ENCODE data around the gene HS6ST3. TPM values are rescaled to one million over a fixed set of nuclear protein-coding genes. Genes with fewer than 3 reads are reported as not detected.

HS6ST3 gene
- total and polyA plus RNA-seq, 9 of the 15 experiments (the other 6 are each of a cell fraction or from before 2014, with no cell fraction given): not detected

DNA sequence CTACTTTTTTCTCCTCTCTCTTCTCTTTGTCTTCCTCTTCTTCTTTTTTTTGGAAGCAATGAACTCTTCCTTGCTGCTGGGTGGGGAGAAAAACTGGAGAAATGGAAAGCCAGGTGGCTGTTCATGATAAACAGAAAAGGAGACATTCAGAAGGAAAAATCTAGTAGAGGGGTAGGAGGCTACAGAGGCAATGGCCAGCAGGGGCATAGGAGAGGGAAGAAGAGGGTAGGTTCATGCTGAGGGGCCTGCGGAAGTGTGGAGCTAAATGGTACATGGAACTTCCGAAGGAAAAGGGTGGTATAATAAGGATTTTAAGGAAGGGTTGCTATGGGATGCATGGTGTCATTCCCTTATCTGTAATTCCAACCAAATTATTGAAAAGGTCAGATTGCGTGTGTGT lies 17.5 kb upstream of the HS6ST3 start:
- DNase-seq (ENCODE audit: extremely low read depth in 1 of 4, low spot score in 3 of 4): no peak
- H3K4me2 ChIP-seq (ENCODE audit: insufficient read depth, low read length): no peak overlapping the region
- no peaks in the 10 kb centered on the region for H3K4me1 ChIP-seq (replicated peaks in 1 of 2; ENCODE audit: control insufficient read depth in 2 of 2, insufficient read depth in 2 of 2, low read length in 2 of 2)
- H3K79me2 ChIP-seq (ENCODE audit: control insufficient read depth, insufficient read depth, low read length): no peaks in the 10 kb centered on the region
- no TSS peak for BruUV-seq (replicated peaks)
- ChIA-PET CTCF (ENCODE audit: low intra/inter-chr PET ratio) (no interaction called here), POLR2A (no interaction called here)
- no peak overlapping the region for H3K4me3 ChIP-seq
- no peaks in the 10 kb centered on the region for H3K9me1 ChIP-seq (ENCODE audit: control insufficient read depth, insufficient read depth, low read length)
- WGBS (ENCODE audit: insufficient coverage, low coverage, missing lambda C conversion rate): 0% methylated on average over 3 of the region's 3 CpGs
- no peak overlapping the region for H2AFZ ChIP-seq (ENCODE audit: low read depth, low read length)
- no peak overlapping the region for H3K27ac ChIP-seq (ENCODE audit: extremely low read depth, low read depth, low read length)
- no peaks in the 10 kb centered on the region for H3K36me3 ChIP-seq (ENCODE audit: control insufficient read depth, insufficient read depth, low read length)
- ATAC-seq: no peak
- H3K27me3 ChIP-seq (ENCODE audit: control insufficient read depth in 2 of 2, insufficient read depth in 2 of 2, low read length in 2 of 2): no peaks in the 10 kb centered on the region
- no peak overlapping the region for H3K9ac ChIP-seq (ENCODE audit: insufficient read depth in 1 of 2, low read depth in 2 of 2, low read length in 2 of 2)
- no peaks in the 10 kb centered on the region for H4K20me1 ChIP-seq (replicated peaks; ENCODE audit: control insufficient read depth, insufficient read depth, low read length)
- no peaks in the 10 kb centered on the region for H3K9me3 ChIP-seq (replicated peaks; ENCODE audit: control insufficient read depth, insufficient read depth, low read depth, low read length)
- in situ Hi-C loops (cut with MboI): no loop called here
- TF ChIP-seq ZKSCAN3 (CRISPR knock-in tag; IDR thresholded peaks at IDR 0.05): no peak
- no peak for TF ChIP-seq CHCHD3 (CRISPR knock-in tag; IDR thresholded peaks at IDR 0.05)
- TF ChIP-seq RBM17 (IDR thresholded peaks at IDR 0.05; ENCODE audit: borderline replicate concordance, low read depth, low read length): no peak
- TF ChIP-seq ZNF696 (CRISPR knock-in tag; conservative IDR thresholded peaks at IDR 0.05): no peak
- TF ChIP-seq EGR1 (conservative IDR thresholded peaks at IDR 0.05): no peak
- TF ChIP-seq FOXJ2 (tag; IDR thresholded peaks at IDR 0.05): no peak
- TF ChIP-seq KAT8 (IDR thresholded peaks at IDR 0.05; ENCODE audit: low read depth): no peak
- no peak for TF ChIP-seq SMAD2 (IDR thresholded peaks at IDR 0.05; ENCODE audit: low read depth, low read length)
- no peak for TF ChIP-seq KLF6 (CRISPR knock-in tag; IDR thresholded peaks at IDR 0.05; ENCODE audit: borderline replicate concordance)
- no peak for TF ChIP-seq CLOCK (CRISPR knock-in tag; IDR thresholded peaks at IDR 0.05; ENCODE audit: borderline replicate concordance)
- TF ChIP-seq NFIC (IDR thresholded peaks at IDR 0.05): no peak
- TF ChIP-seq GATAD2A (IDR thresholded peaks at IDR 0.05): no peak
- TF ChIP-seq, protein P1, sequence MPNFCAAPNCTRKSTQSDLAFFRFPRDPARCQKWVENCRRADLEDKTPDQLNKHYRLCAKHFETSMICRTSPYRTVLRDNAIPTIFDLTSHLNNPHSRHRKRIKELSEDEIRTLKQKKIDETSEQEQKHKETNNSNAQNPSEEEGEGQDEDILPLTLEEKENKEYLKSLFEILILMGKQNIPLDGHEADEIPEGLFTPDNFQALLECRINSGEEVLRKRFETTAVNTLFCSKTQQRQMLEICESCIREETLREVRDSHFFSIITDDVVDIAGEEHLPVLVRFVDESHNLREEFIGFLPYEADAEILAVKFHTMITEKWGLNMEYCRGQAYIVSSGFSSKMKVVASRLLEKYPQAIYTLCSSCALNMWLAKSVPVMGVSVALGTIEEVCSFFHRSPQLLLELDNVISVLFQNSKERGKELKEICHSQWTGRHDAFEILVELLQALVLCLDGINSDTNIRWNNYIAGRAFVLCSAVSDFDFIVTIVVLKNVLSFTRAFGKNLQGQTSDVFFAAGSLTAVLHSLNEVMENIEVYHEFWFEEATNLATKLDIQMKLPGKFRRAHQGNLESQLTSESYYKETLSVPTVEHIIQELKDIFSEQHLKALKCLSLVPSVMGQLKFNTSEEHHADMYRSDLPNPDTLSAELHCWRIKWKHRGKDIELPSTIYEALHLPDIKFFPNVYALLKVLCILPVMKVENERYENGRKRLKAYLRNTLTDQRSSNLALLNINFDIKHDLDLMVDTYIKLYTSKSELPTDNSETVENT (CRISPR knock-in tag; IDR thresholded peaks at IDR 0.05): no peak
- TF ChIP-seq, protein P2, sequence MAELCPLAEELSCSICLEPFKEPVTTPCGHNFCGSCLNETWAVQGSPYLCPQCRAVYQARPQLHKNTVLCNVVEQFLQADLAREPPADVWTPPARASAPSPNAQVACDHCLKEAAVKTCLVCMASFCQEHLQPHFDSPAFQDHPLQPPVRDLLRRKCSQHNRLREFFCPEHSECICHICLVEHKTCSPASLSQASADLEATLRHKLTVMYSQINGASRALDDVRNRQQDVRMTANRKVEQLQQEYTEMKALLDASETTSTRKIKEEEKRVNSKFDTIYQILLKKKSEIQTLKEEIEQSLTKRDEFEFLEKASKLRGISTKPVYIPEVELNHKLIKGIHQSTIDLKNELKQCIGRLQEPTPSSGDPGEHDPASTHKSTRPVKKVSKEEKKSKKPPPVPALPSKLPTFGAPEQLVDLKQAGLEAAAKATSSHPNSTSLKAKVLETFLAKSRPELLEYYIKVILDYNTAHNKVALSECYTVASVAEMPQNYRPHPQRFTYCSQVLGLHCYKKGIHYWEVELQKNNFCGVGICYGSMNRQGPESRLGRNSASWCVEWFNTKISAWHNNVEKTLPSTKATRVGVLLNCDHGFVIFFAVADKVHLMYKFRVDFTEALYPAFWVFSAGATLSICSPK (IDR thresholded peaks at IDR 0.05; ENCODE audit: borderline replicate concordance): no peak
- no peak for TF ChIP-seq BCL6 (CRISPR knock-in tag; IDR thresholded peaks at IDR 0.05)
- no peak for FAIRE-seq
- intact Hi-C loops (cut with micrococcal nuclease): no loop called here
